Ishikawa (cell line): ENCODE results near the gene CNTN4.

ENCODE experiments used
- CEBPB ChIP-seq: IDR thresholded peaks from 2 replicates; pipeline ENCODE4 v1.6.1; 2012
- CREB1 ChIP-seq: IDR thresholded peaks from 2 replicates; pipeline ENCODE4 v1.6.1; 2012; ENCODE audit warnings: low read depth
- EGR1 ChIP-seq: IDR thresholded peaks from 2 replicates; pipeline ENCODE4 v1.6.1; 2012
- EP300 ChIP-seq: IDR thresholded peaks from 2 replicates; pipeline ENCODE4 v1.6.1; 2012; ENCODE audit warnings: borderline replicate concordance
- FOXM1 ChIP-seq: IDR thresholded peaks from 2 replicates; pipeline ENCODE4 v1.6.1; 2012; ENCODE audit warnings: low read depth, borderline replicate concordance
- MAX ChIP-seq: IDR thresholded peaks from 2 replicates; pipeline ENCODE4 v1.6.1; 2012
- NFIC ChIP-seq: IDR thresholded peaks from 2 replicates; pipeline ENCODE4 v1.6.1; 2012
- RAD21 ChIP-seq: IDR thresholded peaks from 2 replicates; pipeline ENCODE4 v1.6.1; 2012; ENCODE audit warnings: low read depth
- REST ChIP-seq: IDR thresholded peaks from 2 replicates; pipeline ENCODE4 v1.6.1; 2012; ENCODE audit warnings: low read depth, mild to moderate bottlenecking
- TAF1 ChIP-seq: IDR thresholded peaks from 2 replicates; pipeline ENCODE4 v1.6.1; 2012; ENCODE audit warnings: low read depth, mild to moderate bottlenecking
- TCF12 ChIP-seq: IDR thresholded peaks from 2 replicates; pipeline ENCODE4 v1.6.1; 2012; ENCODE audit warnings: low read depth
- TEAD4 ChIP-seq: IDR thresholded peaks from 2 replicates; pipeline ENCODE4 v1.6.1; 2012
- USF1 ChIP-seq: IDR thresholded peaks from 2 replicates; pipeline ENCODE4 v1.6.1; 2012
- YY1 ChIP-seq: IDR thresholded peaks from 2 replicates; pipeline ENCODE4 v1.6.1; 2012; ENCODE audit warnings: low read depth
- ZBTB7A ChIP-seq: IDR thresholded peaks from 2 replicates; pipeline ENCODE4 v1.6.1; 2012; ENCODE audit warnings: low read depth

CNTN4 gene

GRCh38 chr3:2423143-2423542 lies 324.5 kb downstream of the CNTN4 start:
- no peak for TF ChIP-seq EGR1
- TF ChIP-seq TCF12: no peak
- no peak for TF ChIP-seq RAD21
- TF ChIP-seq YY1: no peak
- TF ChIP-seq TEAD4: no peak
- no peak for TF ChIP-seq ZBTB7A
- TF ChIP-seq EP300: no peak
- TF ChIP-seq REST: no peak
- no peak for TF ChIP-seq USF1
- no peak for TF ChIP-seq MAX
- no peak for TF ChIP-seq CREB1
- no peak for TF ChIP-seq CEBPB

GRCh38 chr3:2441558-2441957 lies 342.9 kb downstream of the CNTN4 start:
- TF ChIP-seq FOXM1 (no peak), RAD21 (no peak), CREB1 (no peak)

- TF ChIP-seq TCF12 (no peak), USF1 (no peak), REST (no peak), CREB1 (no peak), EGR1 (no peak), RAD21 (no peak), YY1 (no peak), EP300 (no peak), ZBTB7A (no peak), FOXM1 (no peak), TEAD4 (no peak), TAF1 (no peak), NFIC (no peak), MAX (no peak), CEBPB (no peak)
These were observed 347.5 kb downstream of the CNTN4 start for GRCh38 chr3:2446146-2446545.

- TF ChIP-seq YY1: no peak
- TF ChIP-seq TAF1: no peak
- TF ChIP-seq CEBPB: no peak
- TF ChIP-seq ZBTB7A: no peak
These were observed 353.6 kb downstream of the CNTN4 start for GRCh38 chr3:2452249-2452648.

GRCh38 chr3:2454865-2455264 lies 356.2 kb downstream of the CNTN4 start:
- TF ChIP-seq EGR1 (no peak), EP300 (no peak), FOXM1 (no peak), MAX (no peak), TEAD4 (no peak), TCF12 (no peak), CREB1 (no peak), USF1 (no peak), CEBPB (no peak), NFIC (no peak), ZBTB7A (no peak), RAD21 (no peak), YY1 (no peak)

- TF ChIP-seq FOXM1 (no peak), ZBTB7A (no peak), YY1 (no peak), NFIC (no peak), RAD21 (no peak), CEBPB (no peak), TCF12 (no peak), USF1 (no peak), TAF1 (no peak), REST (no peak), EP300 (no peak), TEAD4 (no peak), CREB1 (no peak), EGR1 (no peak), MAX (no peak)
These were observed 358.1 kb downstream of the CNTN4 start for GRCh38 chr3:2456788-2457187.
